GM21526 (cell line): ENCODE measurements around the gene ACTRT2.

Experiments
- ATAC-seq: cut with Tn5 transposase; IDR thresholded peaks from one replicate; pipeline ENCODE4 v1.9.1; 2021; ENCODE audit warnings: moderate library complexity; ENCODE audit not compliant: unreplicated experiment, low FRiP score

Gene ACTRT2

DNA sequence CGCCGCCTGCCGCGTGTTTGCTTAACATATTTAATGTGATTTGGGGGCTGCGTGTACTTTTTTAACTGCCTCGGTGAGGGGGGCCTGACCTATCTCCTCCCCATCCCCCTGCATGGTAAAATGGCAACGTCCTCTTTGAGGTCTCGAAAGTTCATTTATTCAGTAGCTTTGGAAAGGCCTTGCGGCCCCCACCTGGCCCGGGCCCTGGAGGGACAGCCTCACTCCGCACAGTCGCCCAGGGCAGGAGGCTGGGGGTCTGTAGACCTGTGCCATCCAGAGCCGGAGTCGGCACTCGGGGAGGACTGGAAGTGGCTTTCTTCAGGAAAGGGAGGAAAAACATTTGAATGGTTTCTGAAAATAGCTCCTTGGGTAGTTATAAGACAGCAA, 38.0 kb upstream of the ACTRT2 start:
- ATAC-seq, result no peak

DNA sequence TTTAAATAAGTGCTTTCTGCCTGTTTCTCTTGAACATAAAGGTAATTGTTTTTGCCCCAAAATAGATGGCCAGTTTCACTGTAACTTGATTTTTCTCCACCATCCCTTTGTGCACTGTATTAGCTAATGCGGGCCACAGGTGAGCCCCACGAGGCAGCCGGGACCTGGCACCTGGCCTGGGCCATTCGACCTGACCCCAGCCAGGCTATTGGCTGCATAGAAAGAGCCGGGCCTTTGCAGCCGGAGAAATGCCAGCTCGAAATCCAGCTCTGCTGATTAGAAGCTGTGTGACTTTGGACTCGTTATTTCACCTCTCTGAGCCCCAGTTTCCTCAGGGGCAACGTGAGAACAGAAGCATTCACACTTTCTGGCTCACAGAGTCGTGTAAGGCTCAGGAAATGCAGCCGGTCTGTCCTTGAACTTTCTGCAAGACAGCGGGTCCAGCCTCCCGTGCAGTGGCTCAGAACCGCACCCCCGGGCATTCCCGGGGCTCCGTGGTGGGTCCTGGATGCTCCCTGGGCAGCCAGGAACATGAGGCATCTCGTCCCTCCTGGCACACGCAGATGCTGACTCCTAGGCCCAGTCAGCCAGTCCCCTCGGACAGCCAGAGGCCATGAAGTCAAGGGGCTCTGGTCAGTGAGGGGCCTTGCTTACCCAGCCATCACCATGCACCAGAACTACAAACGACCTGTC, 37.4 kb upstream of the ACTRT2 start:
- no peak for ATAC-seq

DNA sequence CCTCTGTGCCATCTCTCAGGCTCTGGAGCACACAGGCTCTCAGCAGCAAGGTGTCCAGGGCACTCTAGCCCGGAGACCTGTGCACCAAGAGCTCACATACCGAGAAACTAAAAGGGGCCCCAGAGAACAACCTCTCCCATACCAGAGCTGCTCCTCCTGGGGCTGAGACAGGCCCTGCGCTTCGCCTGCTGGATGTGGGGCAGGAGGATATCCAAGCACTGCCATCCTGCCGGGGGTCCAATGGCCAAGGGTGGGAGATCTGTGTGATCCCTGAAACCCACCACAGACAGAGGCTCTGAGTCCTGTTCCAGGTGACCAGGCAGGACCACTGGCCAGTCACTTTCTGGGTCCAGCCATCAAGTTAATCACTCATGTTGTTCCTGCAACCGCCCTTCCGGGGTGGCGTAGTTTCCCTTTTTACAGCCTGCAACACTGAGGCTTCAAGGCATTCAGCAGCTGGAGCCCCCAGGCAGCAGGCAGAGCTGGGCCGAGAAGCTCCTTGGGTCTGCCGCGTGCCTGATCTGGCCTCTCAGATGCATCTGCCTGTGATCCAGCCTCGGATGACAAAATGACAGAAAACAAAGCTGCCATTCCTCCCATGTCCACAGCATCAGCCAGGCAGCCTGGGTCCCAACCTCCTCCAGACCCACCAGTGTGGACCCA, 36.7 kb upstream of the ACTRT2 start:
- ATAC-seq, result no peak

DNA sequence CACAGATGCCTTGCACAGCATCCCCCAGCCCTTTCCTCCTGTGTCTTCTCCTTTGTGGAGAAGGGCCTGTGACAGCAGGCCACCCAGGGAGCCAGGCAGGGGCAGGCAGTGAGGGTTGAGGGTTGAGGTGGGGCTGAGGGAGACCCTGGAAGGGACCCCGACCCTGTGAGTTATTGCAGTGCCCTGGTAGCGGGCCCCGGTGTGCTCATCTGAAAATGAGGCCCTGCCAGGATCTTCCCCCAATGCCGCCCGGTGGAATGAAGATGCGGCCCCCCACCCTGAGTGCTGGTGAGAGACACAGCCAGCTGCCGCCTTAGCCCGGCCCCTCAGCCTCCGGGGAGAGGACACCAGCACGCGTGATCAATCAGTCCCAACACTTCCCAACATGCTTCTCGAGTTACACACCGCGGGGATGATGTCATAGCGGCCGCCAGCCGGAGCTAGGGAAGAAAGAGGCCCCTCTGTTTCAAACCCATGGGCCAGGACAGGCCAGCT, 36.2 kb upstream of the ACTRT2 start:
- ATAC-seq, result no peak

DNA sequence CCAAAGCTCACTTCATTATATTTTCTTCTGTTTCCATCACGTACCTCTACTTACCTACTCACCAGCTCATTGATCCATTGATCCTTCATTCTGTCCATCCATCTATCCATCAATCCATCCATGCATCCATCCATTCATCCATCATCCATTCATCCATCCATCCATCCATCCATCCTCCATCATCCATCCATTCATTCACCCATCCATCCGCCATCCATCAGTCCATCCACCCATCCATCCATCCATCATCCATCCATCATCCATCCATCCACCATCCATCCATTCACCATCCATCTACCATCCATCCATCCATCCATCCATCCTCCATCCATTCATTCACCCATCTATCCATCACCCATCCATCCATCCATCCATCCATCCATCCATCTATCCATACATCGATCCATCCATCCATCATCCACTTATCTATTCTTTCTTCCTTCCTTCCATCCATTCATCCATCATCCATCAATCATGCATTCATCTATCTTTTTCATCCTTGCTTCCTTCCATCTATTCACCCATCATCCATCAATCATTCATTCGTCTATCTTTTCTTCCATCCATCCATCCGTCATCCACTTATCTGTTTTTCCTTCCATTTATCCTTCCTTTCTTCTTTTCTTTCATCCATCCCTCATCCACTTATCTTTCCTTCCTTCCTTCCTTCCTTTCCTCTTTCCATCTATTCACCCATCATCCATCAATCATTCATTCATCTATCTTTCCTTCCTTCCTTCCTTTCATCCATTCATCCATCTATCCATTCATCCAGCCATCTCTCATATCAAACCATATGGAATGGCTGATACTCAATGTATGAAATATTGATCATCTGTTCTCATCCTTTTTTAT, 35.3 kb upstream of the ACTRT2 start:
- ATAC-seq, result no peak

DNA sequence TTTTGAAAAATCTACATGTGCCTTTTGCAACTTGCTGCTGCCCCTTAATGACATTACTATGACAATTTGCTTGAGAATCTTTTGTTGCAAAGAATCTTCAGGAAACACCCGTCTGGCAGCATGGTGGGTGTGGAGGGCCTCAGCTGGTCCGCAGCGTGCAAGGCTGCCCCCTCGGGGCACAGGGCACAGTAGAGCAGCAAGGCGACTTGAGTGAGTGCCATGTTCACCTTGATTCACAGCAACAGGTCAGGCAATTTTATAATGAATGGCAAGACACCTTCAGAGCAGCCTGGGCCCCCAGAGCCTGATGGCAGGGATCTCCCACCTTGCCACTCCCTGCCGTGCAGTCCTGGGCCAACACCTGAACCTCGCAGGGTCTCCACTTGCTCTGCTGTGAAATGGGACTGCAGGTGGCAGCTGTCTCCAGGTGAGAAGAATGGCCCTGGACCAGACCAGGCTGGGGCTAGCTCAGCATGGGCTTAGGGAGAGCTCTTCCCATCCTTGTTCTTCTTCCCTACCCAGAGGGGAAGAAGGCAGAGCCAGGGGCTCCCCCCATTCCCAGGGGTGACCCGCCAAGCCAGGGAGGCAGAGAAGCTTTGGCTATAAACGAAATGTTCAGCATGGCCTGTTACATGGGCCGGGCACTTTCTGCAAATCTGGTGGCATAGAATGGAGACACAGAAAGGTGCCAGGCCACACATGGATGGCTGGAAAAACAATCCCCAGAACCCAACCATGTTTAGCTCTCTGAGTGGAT, 34.5 kb upstream of the ACTRT2 start:
- ATAC-seq, result no peak

DNA sequence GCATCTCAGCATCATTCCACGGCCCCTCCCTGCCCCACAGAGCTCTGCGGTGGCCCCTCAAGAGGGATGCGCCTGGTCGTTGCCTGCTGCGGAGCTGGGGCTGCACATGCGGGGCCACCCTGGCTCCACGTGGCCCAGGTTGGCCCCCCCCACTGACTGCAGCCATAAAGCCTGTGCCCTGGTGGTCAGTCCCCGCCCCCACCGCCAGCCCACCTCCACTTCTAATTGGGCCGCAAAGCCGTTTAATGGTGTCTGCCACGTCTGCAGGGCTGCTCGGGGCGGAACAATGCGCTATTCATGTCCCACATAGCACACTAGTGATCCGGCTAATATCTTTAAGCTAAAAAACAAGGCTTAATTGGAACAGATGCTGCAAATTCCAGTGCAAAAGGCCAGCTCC, 33.5 kb upstream of the ACTRT2 start:
- ATAC-seq, result no peak

DNA sequence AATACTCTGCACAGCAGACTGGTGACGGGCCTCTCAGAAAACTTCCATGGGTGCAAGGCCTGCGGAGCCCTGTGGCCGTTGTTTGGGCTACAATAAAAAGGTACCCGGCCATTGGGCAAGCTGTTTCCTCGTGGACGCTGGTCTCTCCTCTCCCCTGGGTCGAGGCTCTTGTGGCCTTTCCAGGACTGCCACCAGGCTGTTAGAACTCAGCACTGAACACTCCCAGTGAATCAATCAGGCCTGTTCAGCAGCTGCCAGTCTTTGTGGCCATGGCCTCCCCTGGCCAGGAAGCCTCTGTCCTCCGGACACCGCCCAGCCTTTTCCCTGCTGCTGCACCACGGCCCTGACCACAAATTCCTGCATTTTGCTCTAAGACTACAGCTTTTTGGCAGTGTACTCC, 33.0 kb upstream of the ACTRT2 start:
- no peak for ATAC-seq

DNA sequence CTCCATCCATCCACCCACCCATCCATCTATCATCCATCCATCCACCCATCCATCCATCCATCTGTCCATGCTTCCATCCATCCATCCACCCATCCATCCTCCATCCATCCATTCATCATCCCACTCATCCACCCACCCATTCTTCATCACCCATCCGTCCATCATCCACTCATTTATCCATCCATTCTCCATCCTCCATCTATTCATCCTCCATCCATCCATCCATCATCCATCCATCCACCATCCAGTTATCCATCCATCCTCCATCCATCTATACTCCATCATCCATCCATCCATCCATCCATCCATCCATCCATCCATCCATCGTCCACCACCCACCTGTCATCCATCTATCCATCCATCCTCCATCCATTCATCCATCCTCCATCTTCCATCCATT, 32.1 kb upstream of the ACTRT2 start:
- ATAC-seq, result no peak

DNA sequence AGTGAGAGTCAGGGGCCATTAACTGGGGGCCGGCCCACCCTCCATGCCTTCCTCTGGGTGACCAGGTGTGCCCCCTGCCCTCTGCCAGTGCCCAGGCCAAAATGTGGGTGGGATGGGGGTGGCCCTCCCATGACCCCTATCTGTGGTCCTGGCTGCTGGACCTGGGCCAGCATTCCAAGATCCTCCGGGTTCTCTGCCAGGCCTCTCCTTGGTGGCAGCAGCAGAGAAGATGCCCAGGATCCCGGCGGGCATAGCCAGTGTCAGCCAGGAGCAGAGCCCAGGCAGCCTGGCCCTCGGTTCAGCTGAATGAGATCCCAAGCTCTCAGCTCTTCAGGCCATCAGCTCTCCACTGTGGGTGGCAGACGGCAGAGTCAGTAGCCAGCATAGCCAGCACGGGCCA, 31.3 kb upstream of the ACTRT2 start:
- no peak for ATAC-seq

DNA sequence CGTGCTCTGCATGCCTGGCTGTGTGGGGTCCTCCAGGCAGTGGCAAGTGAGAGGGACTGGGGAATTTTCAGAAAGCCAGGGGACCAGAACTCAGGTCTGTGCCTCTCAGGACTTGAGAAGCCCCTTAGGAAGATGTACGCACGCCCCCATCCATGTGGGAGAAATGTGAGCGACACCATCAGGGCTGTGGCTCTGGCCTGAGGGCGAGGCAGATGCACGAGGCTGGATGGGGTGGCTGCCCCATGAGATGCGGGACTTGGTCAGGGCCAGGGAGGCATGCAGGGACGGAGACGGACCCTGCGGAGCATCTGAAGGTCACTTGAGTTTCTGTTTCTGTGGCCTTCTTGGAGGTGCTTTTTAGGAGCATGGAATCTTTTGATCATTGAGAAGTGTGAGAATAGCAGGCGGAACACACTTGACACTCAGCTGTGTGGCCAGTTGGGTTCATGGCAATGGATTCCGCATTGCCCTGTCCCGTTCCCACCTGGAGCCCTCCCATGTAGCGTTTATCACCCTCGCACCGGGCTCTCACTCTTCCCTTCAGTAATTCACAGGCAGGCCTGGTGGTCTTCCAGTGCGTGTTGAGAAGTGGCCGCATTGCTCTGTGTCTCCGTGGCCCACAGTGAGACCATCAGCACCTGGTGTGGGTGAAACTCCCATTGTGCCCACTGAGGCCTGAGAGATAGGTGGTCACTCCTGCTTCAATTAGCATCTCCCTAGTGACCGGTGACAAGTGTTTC, 30.7 kb upstream of the ACTRT2 start:
- ATAC-seq, result no peak

DNA sequence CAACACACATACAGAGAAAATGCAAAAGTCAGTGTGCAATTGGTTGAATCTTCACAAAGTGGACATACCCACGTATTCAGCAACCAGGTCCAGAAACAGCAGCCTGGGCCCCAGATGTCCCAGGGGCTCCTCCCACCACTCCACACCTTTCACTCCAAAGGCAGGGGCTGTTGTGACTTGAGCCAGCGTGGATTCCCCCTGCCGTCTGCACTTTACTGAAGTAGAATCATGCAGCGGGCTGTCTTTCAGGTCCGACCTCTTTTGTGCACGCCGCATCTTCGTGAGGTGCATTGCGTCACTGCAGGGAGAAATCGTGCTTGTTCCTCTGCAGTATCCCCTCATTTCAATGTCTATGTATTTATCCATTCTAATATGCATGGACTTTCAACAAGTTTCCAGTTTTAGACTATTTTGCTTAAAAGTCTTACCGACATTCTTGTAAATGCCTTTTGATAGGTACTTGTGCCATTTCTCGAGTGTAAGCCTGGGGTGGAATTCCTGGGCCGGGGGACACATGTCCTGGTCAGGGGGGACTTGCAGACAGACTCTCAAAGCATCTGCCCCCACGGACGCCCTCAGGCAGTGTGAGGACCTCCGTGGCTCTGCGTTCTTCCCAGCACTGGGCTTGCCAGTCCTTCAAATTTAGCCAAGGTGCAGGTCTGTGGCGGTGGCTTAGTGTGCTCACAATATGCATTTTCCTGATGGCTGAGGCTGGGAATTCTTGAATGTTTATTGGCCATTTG, 29.3 kb upstream of the ACTRT2 start:
- ATAC-seq, result no peak

DNA sequence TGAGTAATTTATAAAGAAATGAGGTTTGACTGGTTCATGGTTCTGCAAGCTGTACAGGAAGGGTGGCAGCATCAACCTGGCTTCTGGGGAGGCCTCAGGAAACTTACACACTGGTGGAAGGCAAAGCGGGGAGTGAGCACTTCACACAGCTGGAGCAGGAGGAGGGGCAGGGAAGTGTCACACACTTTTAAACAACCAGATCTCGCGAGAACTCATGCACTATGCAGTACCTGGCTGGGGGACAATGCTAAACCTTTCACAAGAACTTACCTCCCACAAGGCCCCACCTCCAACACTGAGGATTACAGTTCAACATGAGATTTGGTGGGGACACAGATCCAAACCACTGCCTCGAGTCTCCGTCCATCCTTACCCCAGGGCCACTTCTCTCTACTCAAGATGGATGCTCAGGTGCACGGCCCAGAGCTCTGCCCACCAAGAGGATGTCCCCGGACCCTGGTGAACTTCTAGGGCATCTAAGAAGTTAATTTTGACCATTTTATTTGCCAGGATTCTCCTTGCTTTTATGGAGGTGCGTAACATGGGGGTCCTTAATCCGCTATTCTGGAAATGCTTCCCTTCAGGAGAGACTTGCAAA, 22.7 kb upstream of the ACTRT2 start:
- ATAC-seq, result no peak

DNA sequence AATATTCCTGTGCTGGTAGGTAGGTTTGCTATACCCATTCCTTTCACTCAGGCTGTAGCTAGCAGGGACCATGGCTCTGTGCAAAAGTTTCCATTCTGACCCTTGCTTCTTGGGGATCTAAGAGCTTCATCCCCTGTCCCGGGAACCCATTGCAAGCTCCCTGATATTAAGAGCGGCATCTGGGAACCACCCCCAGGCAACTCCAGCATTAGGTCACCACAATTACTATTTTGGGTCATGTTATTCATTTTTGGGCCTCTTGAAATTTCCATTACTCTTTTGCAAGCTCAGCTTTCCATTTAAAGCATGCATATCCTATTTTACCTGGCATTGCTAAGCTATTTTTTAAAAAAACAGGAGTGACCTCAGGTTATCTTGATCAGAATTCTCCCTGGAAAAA, 22.1 kb upstream of the ACTRT2 start:
- no peak for ATAC-seq

DNA sequence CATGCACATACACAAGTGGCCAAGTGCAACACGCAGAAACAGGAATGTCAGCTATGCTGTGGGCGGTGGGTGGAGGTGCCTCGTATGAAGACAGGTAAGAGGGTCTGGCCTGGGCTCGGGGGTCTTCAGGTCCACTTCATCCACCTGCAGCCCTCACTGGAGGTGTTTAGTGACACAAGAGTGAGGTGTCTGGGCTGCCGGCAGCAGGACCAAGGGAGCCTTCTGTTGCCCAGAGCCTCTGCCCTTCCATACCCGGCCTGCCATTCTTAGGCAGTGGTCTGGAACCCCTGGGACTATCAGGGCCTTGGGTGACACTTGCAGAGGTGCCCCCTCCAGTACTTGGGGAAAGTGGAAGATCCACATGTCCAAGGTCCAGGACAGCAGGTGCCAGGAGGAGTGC, 21.7 kb upstream of the ACTRT2 start:
- no peak for ATAC-seq

DNA sequence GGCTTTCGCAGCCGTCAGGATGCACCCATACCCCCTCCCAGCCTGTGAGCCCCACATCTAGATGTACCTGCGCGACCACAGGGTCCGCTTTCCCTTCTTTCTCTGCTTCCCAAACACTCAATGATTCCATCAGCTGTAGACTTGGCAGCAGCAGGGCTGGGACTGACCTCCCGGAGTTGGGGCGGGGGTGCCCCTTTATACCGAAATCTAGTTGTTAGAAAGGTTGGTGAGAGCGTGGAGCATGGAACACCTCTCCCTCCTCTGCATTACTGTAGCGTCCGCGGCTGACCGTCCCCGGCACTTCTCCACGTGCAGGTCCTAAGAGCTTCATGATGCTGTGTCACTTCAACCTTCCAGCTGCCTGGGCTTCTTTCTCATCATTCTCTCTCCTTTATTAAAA, 21.1 kb upstream of the ACTRT2 start:
- ATAC-seq, result no peak

DNA sequence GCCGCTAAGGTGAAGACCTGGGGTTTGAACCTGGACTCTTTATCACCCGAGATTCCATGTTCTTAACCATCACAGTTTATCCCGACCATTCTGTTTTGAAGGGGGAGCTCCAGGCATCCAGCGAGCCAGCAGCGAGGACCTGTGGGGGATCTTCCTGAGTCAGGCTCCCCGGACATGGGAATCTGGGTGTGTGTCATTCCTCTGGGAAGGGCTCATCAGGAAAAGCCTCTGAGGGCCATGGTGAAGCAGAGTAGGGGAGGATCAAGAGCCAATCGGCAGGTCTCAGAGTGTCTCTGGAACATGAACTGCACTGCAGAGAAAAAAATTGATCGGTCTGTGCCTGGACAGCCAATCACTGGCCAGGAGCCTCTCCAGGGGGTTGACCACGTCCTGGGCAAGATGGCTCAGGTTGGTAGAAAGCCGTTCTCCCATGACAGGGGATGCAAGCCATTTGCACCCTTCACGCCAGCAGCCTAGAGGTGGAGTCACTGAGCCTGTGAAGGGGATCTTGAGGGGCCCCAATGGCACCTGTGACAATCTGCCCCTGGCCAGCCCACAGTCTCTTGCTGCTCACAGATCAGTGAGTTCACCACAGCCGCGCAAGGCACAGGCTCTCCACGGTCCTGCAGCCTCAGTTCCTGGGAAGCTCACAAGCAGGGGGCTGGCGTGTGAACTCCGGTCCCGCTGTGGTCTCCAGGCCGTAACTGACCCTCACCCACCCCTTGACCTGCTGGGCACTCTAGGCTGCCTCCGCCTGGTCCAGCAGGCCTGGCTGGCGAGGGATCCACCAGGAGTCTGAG, 20.4 kb upstream of the ACTRT2 start:
- ATAC-seq, result no peak
